ENCODE results near the gene TMEM272. TPM values are rescaled to one million over a fixed set of nuclear protein-coding genes. Genes with fewer than 3 reads are reported as not detected.

The TMEM272 gene
- total and polyA plus RNA-seq, 7 donors, result under 0.01 to 0.28 TPM; not detected in 5

DNA sequence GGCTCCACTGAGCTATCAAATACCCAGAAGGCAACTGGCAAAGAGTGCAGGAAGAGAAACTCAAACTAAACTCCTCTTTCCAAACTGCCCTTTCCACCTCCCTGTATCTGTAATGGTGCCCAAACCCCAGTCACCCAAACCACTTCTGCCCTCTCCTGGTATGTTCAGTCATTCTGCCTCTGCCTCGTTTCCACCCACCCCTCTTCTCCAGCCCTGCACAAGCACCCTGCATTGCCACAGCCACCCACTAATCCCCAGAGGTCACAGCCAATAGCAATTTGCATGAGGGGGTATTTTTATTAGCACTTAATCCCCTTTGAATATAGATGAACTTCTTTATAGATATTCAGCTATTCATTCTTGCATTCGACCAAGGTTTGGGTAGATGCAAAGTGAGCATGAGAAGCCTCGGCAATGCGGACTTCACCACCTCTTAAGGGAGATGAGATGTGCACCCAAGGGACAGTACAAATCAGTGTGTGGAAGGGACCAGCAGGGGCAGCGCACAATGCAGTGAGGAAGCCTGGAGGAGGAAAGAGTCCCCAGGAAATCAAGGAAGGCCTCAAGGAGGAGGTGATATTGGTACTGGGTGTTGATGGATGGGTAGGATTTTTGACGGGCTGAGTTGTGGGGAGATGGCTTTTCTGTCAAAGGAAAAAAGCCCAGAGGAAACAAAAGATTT, 12.4 kb downstream of the TMEM272 start:
- no peaks in the 10 kb centered on the region for H3K9me3 ChIP-seq
- peaks cover 0 to 5% (median 3%) of the 10 kb centered on the region in 4 donors for H3K4me1 ChIP-seq
- WGBS, 2 donors, result 65 to 71% methylated on average over 6 of the region's 6 CpGs
- intact Hi-C loops (cut with DNase I), result loop anchor here (1.0 kb wide), 1 partner anchor 17 kb away; no protein-coding TSS in a partner anchor
- H3K27me3 ChIP-seq, result no peaks in the 10 kb centered on the region
- no peak overlapping the region for H3K4me3 ChIP-seq
- DNase-seq, result no peak
- no peak overlapping the region for H3K27ac ChIP-seq
- TF ChIP-seq CTCF (IDR thresholded peaks at IDR 0.05) (peak; percentile 38 to 54 (median 44)), POLR2A (IDR thresholded peaks at IDR 0.05) (no peak)
- H3K36me3 ChIP-seq, result no peaks in the 10 kb centered on the region

DNA sequence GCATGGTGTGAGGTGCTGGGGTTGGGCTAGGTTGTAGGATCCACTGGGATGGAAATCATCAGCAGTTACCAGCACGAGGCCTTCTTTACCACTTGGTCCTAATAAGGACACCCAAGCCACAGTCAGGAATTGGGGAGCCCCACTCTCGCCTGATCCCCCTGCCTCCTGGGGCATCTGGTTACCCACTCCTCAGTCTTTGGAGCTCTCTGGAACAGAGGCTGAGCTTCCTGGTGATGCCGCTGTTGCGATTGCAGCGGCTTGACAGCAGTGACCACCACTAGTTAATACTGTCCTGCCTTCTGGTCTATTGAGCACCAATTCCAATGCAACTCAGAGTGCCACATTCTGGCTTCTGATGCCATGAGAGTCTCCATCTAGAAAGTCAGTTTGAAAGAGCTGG, 13.5 kb downstream of the TMEM272 start:
- H3K9me3 ChIP-seq, result no peaks in the 10 kb centered on the region
- WGBS, 2 donors, result 91 to 95% methylated on average over 5 of the region's 5 CpGs

GRCh38 chr13:51829568-51829899, 15.4 kb downstream of the TMEM272 start:
- no peaks in the 10 kb centered on the region for H3K36me3 ChIP-seq
- WGBS, 2 donors, result 89 to 93% methylated on average over 2 of the region's 2 CpGs

More for the DNA sequence above, 13.5 kb downstream of the TMEM272 start:
- intact Hi-C loops (cut with DNase I), result no loop called here
- no peaks in the 10 kb centered on the region for H3K36me3 ChIP-seq
- TF ChIP-seq EP300 (IDR thresholded peaks at IDR 0.05), result no peak
- no peak for TF ChIP-seq POLR2AphosphoS5 (IDR thresholded peaks at IDR 0.05)
- no peak for TF ChIP-seq CTCF (IDR thresholded peaks at IDR 0.05)
- TF ChIP-seq POLR2A (IDR thresholded peaks at IDR 0.05), result no peak
- H3K4me1 ChIP-seq, result peaks cover 0 to 16% (median 14%) of the 10 kb centered on the region in 4 donors
- H3K27ac ChIP-seq, result no peak overlapping the region
- H3K27me3 ChIP-seq, result no peaks in the 10 kb centered on the region
- no peak overlapping the region for H3K4me3 ChIP-seq
- DNase-seq, result no peak

GRCh38 chr13:51828730-51829567, 16.0 kb downstream of the TMEM272 start:
- H3K4me1 ChIP-seq, result peaks cover 0 to 39% (median 36%) of the 10 kb centered on the region in 4 donors
- intact Hi-C loops (cut with DNase I), result no loop called here
- 86 to 93% methylated on average over 8 of the region's 8 CpGs for WGBS, 2 donors
- no peaks in the 10 kb centered on the region for H3K36me3 ChIP-seq
- no peaks in the 10 kb centered on the region for H3K27me3 ChIP-seq
- no peak overlapping the region for H3K27ac ChIP-seq
- H3K9me3 ChIP-seq, result no peaks in the 10 kb centered on the region
- H3K4me3 ChIP-seq, result no peak overlapping the region
- no peak for TF ChIP-seq CTCF (IDR thresholded peaks at IDR 0.05)
- no peak for TF ChIP-seq POLR2AphosphoS5 (IDR thresholded peaks at IDR 0.05)
- TF ChIP-seq EP300 (IDR thresholded peaks at IDR 0.05), result no peak
- TF ChIP-seq POLR2A (IDR thresholded peaks at IDR 0.05), result no peak
- DNase-seq, result no peak

More at GRCh38 chr13:51829568-51829899, 15.4 kb downstream of the TMEM272 start:
- intact Hi-C loops (cut with DNase I), result no loop called here
- peaks cover 0 to 36% (median 34%) of the 10 kb centered on the region in 4 donors for H3K4me1 ChIP-seq
- H3K4me3 ChIP-seq, result no peak overlapping the region
- no peaks in the 10 kb centered on the region for H3K9me3 ChIP-seq
- no peak overlapping the region for H3K27ac ChIP-seq
- no peaks in the 10 kb centered on the region for H3K27me3 ChIP-seq
- DNase-seq, result no peak
- TF ChIP-seq POLR2A (IDR thresholded peaks at IDR 0.05) (no peak), POLR2AphosphoS5 (IDR thresholded peaks at IDR 0.05) (no peak), EP300 (IDR thresholded peaks at IDR 0.05) (no peak), CTCF (IDR thresholded peaks at IDR 0.05) (no peak)
